Measurements from ENCODE around the gene CFAP410.

GRCh38 chr21:44289381-44290010 is 49.7 kb downstream of the CFAP410 start:
- TF ChIP-seq CTCF (IDR thresholded peaks at IDR 0.05; ENCODE audit: insufficient read depth, low read depth, low read length) (no peak), EZH2 (IDR thresholded peaks at IDR 0.05; ENCODE audit: insufficient read depth, low read length) (no peak)

All from astrocyte (in vitro differentiated cells and primary cell).